Psoas muscle (tissue), 8 donors: ENCODE results near the gene CLMN. TPM values are rescaled to one million over a fixed set of nuclear protein-coding genes. Genes with fewer than 3 reads are reported as not detected.

Experiments
- ATAC-seq, 4 donors: fragments of 200-7000 bp; cut with Tn5 transposase; one replicate each; pipeline ENCODE4 v1.9.1; 2020; ENCODE audit warnings: moderate library complexity in 3 of 4, mild to moderate bottlenecking in 2 of 4
- DNase-seq, 2 donors: peaks; one replicate each; pipeline ENCODE4 v3.0.0-alpha.2; 2020
- H3K27ac ChIP-seq: fragments of 200-600 bp; one replicate; pipeline ENCODE4 v1.8.0; 2022
- H3K27me3 ChIP-seq, 3 donors: fragments of 200-600 bp in 1 of 3; one replicate each; pipeline versions ENCODE4 v1.6.1 to v1.8.0; 2013 to 2022; ENCODE audit warnings: low read length in 2 of 3, mild to moderate bottlenecking in 2 of 3, moderate library complexity in 1 of 3; ENCODE audit not compliant: insufficient read depth in 3 of 3
- H3K36me3 ChIP-seq, 2 donors: fragments of 200-600 bp in 1 of 2; one replicate each; pipeline versions ENCODE4 v1.6.1 to v1.8.0; 2013 to 2022; ENCODE audit warnings: low read depth in 1 of 2, mild to moderate bottlenecking in 1 of 2, moderate library complexity in 1 of 2; ENCODE audit not compliant: insufficient read depth in 1 of 2
- H3K4me1 ChIP-seq: fragments of 200-600 bp; one replicate; pipeline ENCODE4 v1.8.0; 2022
- H3K4me3 ChIP-seq: fragments of 200-600 bp; one replicate; pipeline ENCODE4 v1.8.0; 2022; ENCODE audit warnings: mild to moderate bottlenecking
- H3K9me3 ChIP-seq: fragments of 200-600 bp; one replicate; pipeline ENCODE4 v1.8.0; 2022
- CTCF ChIP-seq: fragments of 200-600 bp; IDR thresholded peaks from one replicate; pipeline ENCODE4 v1.8.0; 2022; ENCODE audit warnings: antibody characterized with exemption
- WGBS, 3 donors: extraction: QIAGEN DNeasy Blood & Tissue Kit; methylation state at CpG; one replicate each; pipeline versions ENCODE4 v1.1.6 to v1.1.7; 2013; 5-methylcytosine and 5-hydroxymethylcytosine counted together
- intact Hi-C, 2 donors: fragments of 100-400 bp; cut with DNase I; formaldehyde crosslinking; loops; one replicate each; pipeline versions ENCODE4 v1.11.0 to v1.14.2; 2022
- polyA plus RNA-seq, 3 donors: library from polyadenylated mRNA; stranded (reverse); fragments of 200-250 nt; gene quantifications; one replicate each; pipeline ENCODE4 v1.2.3, GENCODE V29; 2013
- total RNA-seq, 4 donors: library from RNA; stranded (reverse); fragmentation: NEBNext Ultra II Directional in 2 of 4; extraction: Animal tissue kit (Norgen Biotek cat#: 25700) in 2 of 4; gene quantifications; one replicate each; pipeline versions ENCODE4 v1.2.1 to v1.2.4, GENCODE V29; 2021 to 2023
- donor health status: healthy with polysubstance abuse.
- donor health status: DM: no; HTN: no; CAD: no; lungs with moderate emphysema.
- donor health status: Bipolar disorder and iron deficiency.
- donor health status: healthy.
- donor health status: DM: yes; HTN: yes; CAD: no.
- donor health status: DM: no; HTN: no; CAD: no.
- donor health status: DM: no; HTN: no; CAD: no.
- donor health status: DM: yes; HTN: yes; CAD: no.

The CLMN gene
- total and polyA plus RNA-seq, 7 donors = 1.7 to 9.6 (median 3.9) TPM

GRCh38 chr14:95327558-95328374 lies 8.1 kb upstream of the CLMN start:
- no peak for TF ChIP-seq CTCF
- 72 to 83% (median 74%) methylated on average over 13 of the region's 13 CpGs for WGBS, 3 donors
- Histone ChIP-seq H3K9me3 (no peaks in the 10 kb centered on the region), H3K27me3 (no peaks in the 10 kb centered on the region), H3K4me3 (no peak overlapping the region), H3K36me3 (no peaks in the 10 kb centered on the region), H3K27ac (no peak overlapping the region), H3K4me1 (no peaks in the 10 kb centered on the region)
- intact Hi-C loops = no loop called here
- ATAC-seq (no peak), DNase-seq (no peak)

- intact Hi-C loops = no loop called here
- no peak for TF ChIP-seq CTCF
- Histone ChIP-seq H3K36me3 (no peaks in the 10 kb centered on the region), H3K4me1 (no peaks in the 10 kb centered on the region), H3K9me3 (no peaks in the 10 kb centered on the region), H3K27me3 (no peaks in the 10 kb centered on the region), H3K4me3 (no peak overlapping the region), H3K27ac (no peak overlapping the region)
- DNase-seq (no peak), ATAC-seq (no peak)
- 90 to 95% (median 91%) methylated on average over 3 of the region's 3 CpGs for WGBS, 3 donors
Measured at GRCh38 chr14:95326987-95327386, 7.3 kb upstream of the CLMN start.

- Histone ChIP-seq H3K27ac (no peak overlapping the region), H3K4me3 (no peak overlapping the region), H3K9me3 (no peaks in the 10 kb centered on the region), H3K36me3 (no peaks in the 10 kb centered on the region), H3K27me3 (peaks cover 0 to 3% (median 0%) of the 10 kb centered on the region in 3 donors), H3K4me1 (no peaks in the 10 kb centered on the region)
- no peak for TF ChIP-seq CTCF
- ATAC-seq (no peak), DNase-seq (no peak)
- WGBS, 3 donors = 65 to 76% (median 66%) methylated on average over 7 of the region's 7 CpGs
- intact Hi-C loops = no loop called here
Measured at GRCh38 chr14:95323917-95324316, 4.2 kb upstream of the CLMN start.

GRCh38 chr14:95323361-95323760 lies 3.7 kb upstream of the CLMN start:
- TF ChIP-seq CTCF = no peak
- H3K9me3 ChIP-seq = no peaks in the 10 kb centered on the region
- ATAC-seq = no peak
- no peak for DNase-seq
- WGBS, 3 donors = 88 to 92% (median 90%) methylated on average over 6 of the region's 6 CpGs
- H3K36me3 ChIP-seq = no peaks in the 10 kb centered on the region
- H3K27ac ChIP-seq = no peak overlapping the region
- H3K4me3 ChIP-seq = no peak overlapping the region
- intact Hi-C loops = no loop called here
- peaks cover 0 to 3% (median 0%) of the 10 kb centered on the region in 3 donors for H3K27me3 ChIP-seq
- H3K4me1 ChIP-seq = no peaks in the 10 kb centered on the region

GRCh38 chr14:95322651-95323050 lies 2.9 kb upstream of the CLMN start:
- no peak for DNase-seq
- 92 to 97% (median 94%) methylated on average over 4 of the region's 4 CpGs for WGBS, 3 donors
- TF ChIP-seq CTCF = no peak
- H3K27me3 ChIP-seq = peaks cover 0 to 3% (median 0%) of the 10 kb centered on the region in 3 donors
- no peaks in the 10 kb centered on the region for H3K9me3 ChIP-seq
- no peak overlapping the region for H3K4me3 ChIP-seq
- no peaks in the 10 kb centered on the region for H3K36me3 ChIP-seq
- H3K27ac ChIP-seq = no peak overlapping the region
- H3K4me1 ChIP-seq = no peaks in the 10 kb centered on the region
- no peak for ATAC-seq
- intact Hi-C loops = no loop called here
